ENCODE data around the gene ZNF414. TPM values are rescaled to one million over a fixed set of nuclear protein-coding genes. Genes with fewer than 3 reads are reported as not detected.
"Not testable (repeated sequence)": the region's sequence is repeated elsewhere in the genome, so short reads cannot be mapped to it uniquely, and the experiment has no call there.

The ZNF414 gene
- total and polyA plus RNA-seq, 9 of the 15 experiments (the other 6 are each of a cell fraction or from before 2014, with no cell fraction given) = 0.03 to 27.2 (median 2.2) TPM; not detected in 2

GRCh38 chr19:8514505-8515009 is 590 bp upstream of the ZNF414 start (continued):
- peak; percentile 51; the same call in 1 of the 2 replicates for TF ChIP-seq ZBTB5 (IDR thresholded peaks at IDR 0.05)
- 0 out of 2 replicates have a peak, but pooled peaks have one; percentile 27 for TF ChIP-seq SMARCA5 (IDR thresholded peaks at IDR 0.05)
- peak; percentile 63; the same call in 1 of the 2 replicates for TF ChIP-seq NR2C1 (IDR thresholded peaks at IDR 0.05)
- not testable (repeated sequence) for TF ChIP-seq NR2C1 (tag; IDR thresholded peaks at IDR 0.05)
- TF ChIP-seq NBN (IDR thresholded peaks at IDR 0.05; ENCODE audit: low read depth) = 0 out of 2 replicates have a peak, but pooled peaks have one; percentile 13
- 0 out of 2 replicates have a peak, but pooled peaks have one; percentile 23 for TF ChIP-seq CUX1 (CRISPR knock-in tag; IDR thresholded peaks at IDR 0.05)
- TF ChIP-seq ASH1L (IDR thresholded peaks at IDR 0.05; ENCODE audit: borderline replicate concordance, low read depth, partially characterized antibody) = peak; percentile 2

Measured in K562 (cell line).